CD14-positive monocyte (primary cell): ENCODE results near the gene ANTXRL. TPM values are rescaled to one million over a fixed set of nuclear protein-coding genes. Genes with fewer than 3 reads are reported as not detected.
"Not testable (repeated sequence)": the region's sequence is repeated elsewhere in the genome, so short reads cannot be mapped to it uniquely, and the experiment has no call there.

ENCODE experiments used
- DNase-seq, 3 donors: peaks; one replicate each; pipeline ENCODE4 v3.0.0-alpha.2; 2011 to 2022
- H2AFZ ChIP-seq: 2 replicates; pipeline ENCODE4 v1.6.0; 2012; ENCODE audit warnings: mild to moderate bottlenecking, low read depth, low read length, inconsistent platforms; ENCODE audit not compliant: insufficient read depth, poor library complexity, severe bottlenecking
- H3K27ac ChIP-seq, 2 donors: 1 replicate in 1 of 2; 2 replicates in 1 of 2; pipeline ENCODE4 v1.5.1; 2012 to 2013; ENCODE audit warnings: low read length in 2 of 2, control low read depth in 1 of 2, inconsistent platforms in 1 of 2, low read depth in 1 of 2, mild to moderate bottlenecking in 1 of 2
- H3K27me3 ChIP-seq, 2 donors: one replicate each; pipeline versions ENCODE4 v1.6.0 to v1.6.1; 2011 to 2013; ENCODE audit warnings: low read length in 2 of 2; ENCODE audit not compliant: control insufficient read depth in 2 of 2, insufficient read depth in 2 of 2
- H3K36me3 ChIP-seq, 2 donors: replicated peaks in 1 of 2; 1 replicate in 1 of 2; 2 replicates in 1 of 2; pipeline versions ENCODE4 v1.5.1 to v1.6.1; 2012 to 2013; ENCODE audit warnings: low read length in 2 of 2, control low read depth in 1 of 2, inconsistent platforms in 1 of 2, mild to moderate bottlenecking in 1 of 2; ENCODE audit not compliant: insufficient read depth in 2 of 2, control insufficient read depth in 1 of 2
- H3K4me1 ChIP-seq, 2 donors: 1 replicate in 1 of 2; 2 replicates in 1 of 2; pipeline versions ENCODE4 v1.5.1 to v1.6.1; 2012 to 2013; ENCODE audit warnings: low read length in 2 of 2, control low read depth in 1 of 2, inconsistent platforms in 1 of 2, mild to moderate bottlenecking in 1 of 2, moderate library complexity in 1 of 2; ENCODE audit not compliant: insufficient read depth in 2 of 2, control insufficient read depth in 1 of 2
- H3K4me2 ChIP-seq: replicated peaks from 2 replicates; pipeline ENCODE3; 2012; ENCODE audit warnings: low read length, moderate library complexity, mild to moderate bottlenecking; ENCODE audit not compliant: poor library complexity, severe bottlenecking; ENCODE audit errors: extremely low read depth
- H3K4me3 ChIP-seq, 3 experiments: fragments of 200-600 bp in 1 of 3; sonication (generic) in 1 of 3; replicated peaks in 1 of 3; 1 replicate in 2 of 3; 2 replicates in 1 of 3; pipeline ENCODE4 v1.5.1; 2011 to 2013; ENCODE audit warnings: low read length in 3 of 3, mild to moderate bottlenecking in 3 of 3, control low read depth in 2 of 3, low read depth in 2 of 3, inconsistent platforms in 1 of 3, moderate library complexity in 1 of 3
- H3K79me2 ChIP-seq: 2 replicates; pipeline ENCODE4 v1.6.0; 2012; ENCODE audit warnings: mild to moderate bottlenecking, control low read depth, inconsistent platforms, low read length, moderate library complexity; ENCODE audit not compliant: insufficient read depth
- H3K9ac ChIP-seq: 2 replicates; pipeline ENCODE4 v1.6.0; 2017; ENCODE audit warnings: low read length, mild to moderate bottlenecking; ENCODE audit not compliant: insufficient read depth, poor library complexity, severe bottlenecking
- H3K9me3 ChIP-seq, 2 donors: replicated peaks in 1 of 2; 1 replicate in 1 of 2; 2 replicates in 1 of 2; pipeline versions ENCODE4 v1.5.1 to v1.6.1; 2012 to 2013; ENCODE audit warnings: low read length in 2 of 2, control low read depth in 1 of 2; ENCODE audit not compliant: control insufficient read depth in 1 of 2, insufficient read depth in 1 of 2
- H4K20me1 ChIP-seq: 2 replicates; pipeline ENCODE4 v1.6.0; 2012; ENCODE audit warnings: mild to moderate bottlenecking, low read length, control low read depth, moderate library complexity; ENCODE audit not compliant: insufficient read depth
- H3K27ac Mint-ChIP-seq, 7 donors: one replicate each; pipeline ENCODE4 v1.8.0; 2020; ENCODE audit warnings: mild to moderate bottlenecking in 7 of 7, mixed read lengths in 7 of 7, moderate library complexity in 6 of 7, inconsistent platforms in 2 of 7
- H3K27me3 Mint-ChIP-seq, 3 donors: one replicate each; pipeline ENCODE4 v1.8.0; 2021 to 2022; ENCODE audit warnings: low read depth in 3 of 3, mild to moderate bottlenecking in 3 of 3, mixed read lengths in 3 of 3, moderate library complexity in 3 of 3, inconsistent platforms in 1 of 3
- H3K36me3 Mint-ChIP-seq, 2 donors: one replicate each; pipeline ENCODE4 v1.8.0; 2020; ENCODE audit warnings: mixed read lengths in 2 of 2, inconsistent platforms in 1 of 2, mild to moderate bottlenecking in 1 of 2
- H3K4me1 Mint-ChIP-seq: one replicate; pipeline ENCODE4 v1.8.0; 2020; ENCODE audit warnings: mild to moderate bottlenecking, mixed read lengths
- H3K4me3 Mint-ChIP-seq, 2 donors: one replicate each; pipeline ENCODE4 v1.8.0; 2020; ENCODE audit warnings: mild to moderate bottlenecking in 2 of 2, mixed read lengths in 2 of 2, moderate library complexity in 1 of 2
- H3K9me3 Mint-ChIP-seq, 7 donors: one replicate each; pipeline ENCODE4 v1.8.0; 2020 to 2022; ENCODE audit warnings: mixed read lengths in 7 of 7, mild to moderate bottlenecking in 6 of 7, moderate library complexity in 6 of 7, inconsistent platforms in 2 of 7
- WGBS: methylation state at CpG from one replicate; pipeline ENCODE4 v1.1.5; 2013; ENCODE audit warnings: missing lambda C conversion rate; ENCODE audit not compliant: insufficient coverage; 5-methylcytosine and 5-hydroxymethylcytosine counted together
- intact Hi-C, 2 donors: fragments of 100-400 bp; cut with micrococcal nuclease; formaldehyde crosslinking; loops; one replicate each; pipeline versions ENCODE4 v1.15.0 to v1.15.1; 2023
- polyA plus RNA-seq, 3 donors: library from polyadenylated mRNA; depleted of rRNA in 1 of 3; unstranded in 2 of 3; stranded (reverse) in 1 of 3; fragments of 300-500 nt in 2 of 3; fragments of >200 nt in 1 of 3; fragmentation: Illumina TruSeq in 2 of 3; gene quantifications; 1 replicate in 2 of 3; 2 replicates in 1 of 3; pipeline ENCODE4 v1.2.3, GENCODE V29; 2012 to 2021
- TF ChIP-seq, protein P1 (sequence below): fragments of 200-600 bp; IDR thresholded peaks from one replicate; pipeline ENCODE4 v1.8.0; 2022; ENCODE audit warnings: antibody characterized with exemption, mild to moderate bottlenecking

ANTXRL gene
- polyA plus RNA-seq, 3 donors, result not detected

DNA sequence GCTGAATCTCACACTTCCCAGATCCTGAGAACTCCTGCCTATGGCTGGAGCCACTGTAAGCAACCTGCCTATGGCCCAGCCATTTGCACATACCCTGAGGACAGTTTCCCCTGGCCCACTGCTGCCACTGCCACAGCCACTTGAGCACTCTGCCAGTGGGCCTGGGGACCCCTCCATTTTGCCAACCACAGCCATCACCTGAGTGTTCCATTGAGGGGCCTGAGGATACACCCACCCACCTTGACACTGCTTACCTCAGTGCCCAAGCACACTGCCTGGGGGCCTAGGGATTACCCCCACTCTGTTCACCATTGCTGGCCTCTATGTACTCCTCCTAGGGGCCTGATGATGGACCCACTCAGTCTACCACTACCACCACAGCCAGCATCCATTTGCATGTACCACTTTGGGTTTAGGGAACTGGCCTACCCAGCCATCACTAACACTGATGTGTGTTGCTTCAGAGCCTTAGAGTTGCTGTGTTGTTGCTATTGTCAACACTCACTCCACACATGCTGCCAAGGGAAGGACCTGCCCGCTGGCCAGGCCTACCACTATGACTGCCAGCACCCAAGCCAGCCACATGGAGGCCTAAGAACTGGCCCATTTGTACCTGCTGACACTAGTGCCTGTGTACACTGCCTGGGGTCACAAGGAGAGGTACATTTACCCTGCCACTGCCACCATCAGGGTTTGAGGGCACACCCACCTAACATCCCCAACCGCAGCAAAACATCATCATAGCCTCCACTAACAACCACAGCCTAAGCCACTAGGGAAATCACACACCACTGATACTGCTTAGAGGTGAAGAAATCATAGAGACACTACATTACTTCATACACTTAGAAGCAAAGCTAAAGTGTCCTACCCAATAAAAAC is 45.9 kb upstream of the ANTXRL start:
- H2AFZ ChIP-seq, result no peak overlapping the region
- Mint-ChIP-seq H3K27ac (no peak overlapping the region), H3K9me3 (peaks cover 3 to 18% (median 11%) of the 10 kb centered on the region in 7 donors), H3K36me3 (no peaks in the 10 kb centered on the region), H3K27me3 (peaks cover 0 to 4% (median 1%) of the 10 kb centered on the region in 3 donors), H3K4me3 (no peak overlapping the region), H3K4me1 (no peaks in the 10 kb centered on the region)
- no peak overlapping the region for H3K27ac ChIP-seq
- H3K79me2 ChIP-seq, result no peaks in the 10 kb centered on the region
- H3K9me3 ChIP-seq, result peaks cover 8% of the 10 kb centered on the region in 2 donors
- DNase-seq, result no peak
- TF ChIP-seq, protein P1, sequence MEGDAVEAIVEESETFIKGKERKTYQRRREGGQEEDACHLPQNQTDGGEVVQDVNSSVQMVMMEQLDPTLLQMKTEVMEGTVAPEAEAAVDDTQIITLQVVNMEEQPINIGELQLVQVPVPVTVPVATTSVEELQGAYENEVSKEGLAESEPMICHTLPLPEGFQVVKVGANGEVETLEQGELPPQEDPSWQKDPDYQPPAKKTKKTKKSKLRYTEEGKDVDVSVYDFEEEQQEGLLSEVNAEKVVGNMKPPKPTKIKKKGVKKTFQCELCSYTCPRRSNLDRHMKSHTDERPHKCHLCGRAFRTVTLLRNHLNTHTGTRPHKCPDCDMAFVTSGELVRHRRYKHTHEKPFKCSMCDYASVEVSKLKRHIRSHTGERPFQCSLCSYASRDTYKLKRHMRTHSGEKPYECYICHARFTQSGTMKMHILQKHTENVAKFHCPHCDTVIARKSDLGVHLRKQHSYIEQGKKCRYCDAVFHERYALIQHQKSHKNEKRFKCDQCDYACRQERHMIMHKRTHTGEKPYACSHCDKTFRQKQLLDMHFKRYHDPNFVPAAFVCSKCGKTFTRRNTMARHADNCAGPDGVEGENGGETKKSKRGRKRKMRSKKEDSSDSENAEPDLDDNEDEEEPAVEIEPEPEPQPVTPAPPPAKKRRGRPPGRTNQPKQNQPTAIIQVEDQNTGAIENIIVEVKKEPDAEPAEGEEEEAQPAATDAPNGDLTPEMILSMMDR, result no peak
- H3K27me3 ChIP-seq, result no peaks in the 10 kb centered on the region
- H3K9ac ChIP-seq, result no peak overlapping the region
- intact Hi-C loops, result no loop called here
- no peaks in the 10 kb centered on the region for H3K4me1 ChIP-seq
- H3K4me3 ChIP-seq, result no peak overlapping the region
- no peaks in the 10 kb centered on the region for H3K36me3 ChIP-seq
- no peaks in the 10 kb centered on the region for H4K20me1 ChIP-seq
- WGBS, result 100% methylated on average over 1 of the region's 2 CpGs
- no peak overlapping the region for H3K4me2 ChIP-seq

DNA sequence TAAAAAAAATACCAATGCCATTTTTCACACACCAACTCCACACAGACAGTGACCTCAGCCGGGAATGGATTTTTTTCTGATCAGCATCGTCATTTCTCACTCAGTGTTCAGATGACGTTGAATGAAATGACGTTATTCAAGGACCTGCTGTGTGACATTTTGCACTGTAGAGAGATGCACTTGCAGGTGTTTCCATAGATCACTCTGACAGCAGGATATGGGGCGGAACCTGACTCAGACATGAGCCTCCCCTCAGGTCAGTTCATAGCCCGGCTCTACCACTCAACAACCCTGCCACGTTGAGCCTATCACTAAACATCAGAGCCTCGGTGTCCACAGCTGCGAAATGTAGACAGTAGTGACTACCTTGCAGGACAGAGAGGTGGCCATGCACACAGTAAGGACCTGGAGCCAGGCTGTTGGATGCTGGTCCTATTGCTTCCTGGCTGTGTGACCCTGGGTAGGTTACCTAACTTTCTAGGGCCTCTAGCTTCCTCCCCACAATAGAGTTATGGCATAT is 41.4 kb upstream of the ANTXRL start:
- Histone ChIP-seq H3K4me2 (no peak overlapping the region), H3K9ac (no peak overlapping the region), H3K36me3 (no peaks in the 10 kb centered on the region), H3K9me3 (peaks cover 8% of the 10 kb centered on the region in 2 donors), H3K4me3 (no peak overlapping the region), H2AFZ (no peak overlapping the region), H3K27me3 (no peaks in the 10 kb centered on the region), H4K20me1 (no peaks in the 10 kb centered on the region), H3K79me2 (no peaks in the 10 kb centered on the region), H3K4me1 (no peaks in the 10 kb centered on the region), H3K27ac (no peak overlapping the region)
- no peak overlapping the region for H3K27ac Mint-ChIP-seq
- H3K27me3 Mint-ChIP-seq, result peaks cover 0 to 1% (median 0%) of the 10 kb centered on the region in 3 donors
- H3K4me3 Mint-ChIP-seq, result no peak overlapping the region
- TF ChIP-seq, protein P1, result no peak
- no peak for DNase-seq
- intact Hi-C loops, result no loop called here
- no peaks in the 10 kb centered on the region for H3K36me3 Mint-ChIP-seq
- 94% methylated on average over 6 of the region's 9 CpGs for WGBS
- H3K9me3 Mint-ChIP-seq, result peaks cover 3 to 18% (median 13%) of the 10 kb centered on the region in 7 donors
- no peaks in the 10 kb centered on the region for H3K4me1 Mint-ChIP-seq

DNA sequence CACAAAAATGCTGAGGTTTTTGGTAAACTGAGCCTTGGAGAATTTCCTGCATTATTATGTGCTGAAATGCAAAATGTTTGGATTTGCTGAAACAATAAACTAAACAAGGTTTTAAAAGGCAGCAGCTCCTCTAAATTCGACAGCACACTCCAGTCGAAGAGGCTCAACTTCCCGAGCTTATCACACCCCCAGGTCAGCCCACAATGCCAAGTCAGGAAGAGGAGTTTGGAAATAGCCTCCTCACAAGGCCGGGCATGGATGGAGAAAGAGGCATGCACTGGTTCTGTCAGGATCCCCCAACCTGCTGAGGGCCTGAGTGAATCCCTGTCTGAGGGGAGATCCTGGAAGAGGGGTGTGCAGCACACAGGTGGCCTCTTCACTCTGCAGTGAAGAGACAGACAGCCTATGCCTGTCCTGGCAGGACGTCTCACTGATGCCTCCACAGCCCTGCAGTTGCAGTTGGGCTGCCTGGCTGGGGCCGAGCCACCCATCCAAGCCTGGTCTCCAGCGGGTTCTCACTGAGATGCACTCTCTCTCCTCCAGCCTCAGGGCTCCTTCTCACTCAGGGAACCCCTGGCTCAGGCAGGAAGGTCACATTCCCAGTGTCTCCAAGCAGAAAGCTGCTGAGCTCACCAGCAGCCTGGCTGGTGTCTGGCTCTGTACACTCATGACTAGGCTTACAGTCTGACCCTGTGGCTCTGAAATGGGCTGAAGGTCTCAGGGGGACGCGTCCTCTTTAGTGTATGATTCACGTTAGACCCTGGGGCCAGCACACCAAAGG is 40.2 kb upstream of the ANTXRL start:
- H3K36me3 Mint-ChIP-seq, H3K4me2 ChIP-seq, H2AFZ ChIP-seq, H3K9me3 ChIP-seq, H3K27me3 Mint-ChIP-seq, H3K27ac Mint-ChIP-seq, H3K4me1 ChIP-seq, H3K4me3 Mint-ChIP-seq, H3K36me3 ChIP-seq, H3K4me3 ChIP-seq, H4K20me1 ChIP-seq, DNase-seq, H3K27me3 ChIP-seq, H3K9ac ChIP-seq, H3K4me1 Mint-ChIP-seq, H3K79me2 ChIP-seq, H3K27ac ChIP-seq, intact Hi-C loops: not testable (repeated sequence)
- WGBS, result 90% methylated on average over 6 of the region's 10 CpGs
- H3K9me3 Mint-ChIP-seq, result peaks cover 0 to 11% (median 7%) of the 10 kb centered on the region in 7 donors
